HG02610 (cell line): ENCODE results near the gene ANTXR1.

Experiments
- ATAC-seq: cut with Tn5 transposase; IDR thresholded peaks from one replicate; pipeline ENCODE4 v1.9.1; 2021; ENCODE audit warnings: mild to moderate bottlenecking, moderate library complexity; ENCODE audit not compliant: unreplicated experiment

ANTXR1 gene

DNA sequence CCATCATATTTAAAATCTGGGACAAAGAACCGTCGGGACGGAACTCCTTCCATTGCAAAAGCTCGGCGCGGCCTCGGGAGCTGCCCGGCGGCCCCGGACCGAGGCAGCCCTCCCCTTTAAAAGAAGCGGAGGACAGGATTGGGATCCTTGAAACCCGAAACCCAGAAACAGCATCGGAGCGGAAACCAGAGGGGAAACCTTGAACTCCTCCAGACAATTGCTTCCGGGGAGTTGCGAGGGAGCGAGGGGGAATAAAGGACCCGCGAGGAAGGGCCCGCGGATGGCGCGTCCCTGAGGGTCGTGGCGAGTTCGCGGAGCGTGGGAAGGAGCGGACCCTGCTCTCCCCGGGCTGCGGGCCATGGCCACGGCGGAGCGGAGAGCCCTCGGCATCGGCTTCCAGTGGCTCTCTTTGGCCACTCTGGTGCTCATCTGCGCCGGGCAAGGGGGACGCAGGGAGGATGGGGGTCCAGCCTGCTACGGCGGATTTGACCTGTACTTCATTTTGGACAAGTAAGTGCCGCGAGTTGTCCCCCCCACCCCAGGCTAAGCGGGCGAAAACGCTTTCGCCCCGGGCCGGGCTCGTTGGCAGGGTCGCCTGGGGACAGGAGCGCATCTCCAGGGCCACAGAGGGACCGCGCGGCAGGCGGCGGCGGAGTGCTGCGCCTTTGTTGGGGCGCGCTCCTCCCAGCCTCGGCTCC is at the start of gene ANTXR1:
Gene ANTXR1 (plus strand): TSS at position 38 of the 698 bp plus-strand sequence. CDS start 321 bp downstream, at position 359.
- no peak for ATAC-seq

DNA sequence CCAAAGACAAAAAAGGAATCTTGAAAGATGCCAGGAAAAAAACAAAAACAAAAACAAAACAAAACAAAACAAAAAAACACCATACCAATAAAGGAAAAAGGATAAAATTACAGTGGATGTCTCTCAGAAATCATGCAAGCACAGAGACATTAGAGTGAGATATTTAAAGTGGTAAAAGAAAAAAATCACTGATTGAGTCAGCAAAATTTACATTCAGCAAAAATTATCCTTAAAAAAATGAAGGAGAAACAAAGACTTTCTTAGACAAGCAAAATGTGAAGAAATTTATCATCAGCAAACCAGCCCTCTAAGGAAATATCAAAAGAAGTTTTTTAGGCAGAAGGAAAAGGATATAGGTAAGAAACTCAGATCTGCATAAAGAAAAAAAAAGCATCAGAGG is 48.7 kb upstream of the ANTXR1 start:
- no peak for ATAC-seq

DNA sequence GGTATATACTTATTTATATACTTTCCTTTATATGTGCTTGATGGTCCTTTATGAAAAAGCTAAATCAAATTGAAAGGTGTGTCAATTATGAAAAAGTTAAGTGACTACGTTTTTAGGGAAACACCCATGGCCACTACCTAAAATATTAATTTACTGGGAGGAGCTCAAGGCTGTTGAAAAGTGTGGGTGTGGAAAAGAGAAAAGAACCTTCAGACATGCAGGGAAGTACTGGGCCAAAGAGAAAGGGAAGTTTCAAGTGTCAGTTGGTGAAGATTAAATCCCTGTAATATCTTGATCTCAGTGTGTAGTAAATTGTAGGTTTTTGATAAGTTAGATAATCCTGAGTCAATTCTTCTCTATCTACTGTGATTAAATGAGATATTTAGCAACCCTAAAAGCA is 44.8 kb upstream of the ANTXR1 start:
- no peak for ATAC-seq

DNA sequence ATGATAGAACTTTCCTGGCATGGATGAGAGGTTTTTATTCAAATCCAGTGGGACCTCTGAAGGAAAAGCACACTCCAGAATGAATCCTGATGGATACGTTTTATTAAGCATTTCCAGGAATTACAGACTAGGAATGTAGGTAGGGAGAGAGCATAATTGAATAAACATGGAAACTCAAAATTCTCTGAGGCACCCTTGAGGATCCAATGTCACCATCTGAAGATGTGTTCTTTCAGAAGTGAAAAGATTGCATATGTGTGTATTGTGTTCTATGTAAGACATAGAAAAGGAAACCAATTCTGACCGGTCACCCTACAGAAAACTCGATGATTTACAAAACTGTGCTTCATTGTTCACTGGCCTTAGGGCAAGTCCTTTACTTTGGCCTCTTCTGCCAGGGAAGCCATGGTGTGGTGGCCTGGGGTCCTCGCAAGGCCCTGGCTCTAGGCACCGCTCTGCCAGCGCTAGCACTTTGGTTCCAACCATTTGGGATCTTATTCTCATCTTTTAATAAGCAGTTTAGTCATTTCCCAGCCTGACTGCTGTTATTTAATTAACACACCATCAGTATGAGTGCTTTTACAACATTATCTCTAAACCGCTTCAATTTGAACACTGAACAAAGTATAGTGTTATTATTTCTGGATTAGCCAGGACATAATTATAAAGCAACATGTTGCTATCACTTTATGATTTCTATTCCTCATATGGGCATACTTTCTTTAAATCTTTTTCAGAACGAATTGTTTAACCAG is 43.1 kb upstream of the ANTXR1 start:
- no peak for ATAC-seq

- no peak for ATAC-seq
These were observed 42.3 kb upstream of the ANTXR1 start for GRCh38 chr2:68970566-68971265.

GRCh38 chr2:68971591-68972231 is 41.3 kb upstream of the ANTXR1 start:
- ATAC-seq: no peak

DNA sequence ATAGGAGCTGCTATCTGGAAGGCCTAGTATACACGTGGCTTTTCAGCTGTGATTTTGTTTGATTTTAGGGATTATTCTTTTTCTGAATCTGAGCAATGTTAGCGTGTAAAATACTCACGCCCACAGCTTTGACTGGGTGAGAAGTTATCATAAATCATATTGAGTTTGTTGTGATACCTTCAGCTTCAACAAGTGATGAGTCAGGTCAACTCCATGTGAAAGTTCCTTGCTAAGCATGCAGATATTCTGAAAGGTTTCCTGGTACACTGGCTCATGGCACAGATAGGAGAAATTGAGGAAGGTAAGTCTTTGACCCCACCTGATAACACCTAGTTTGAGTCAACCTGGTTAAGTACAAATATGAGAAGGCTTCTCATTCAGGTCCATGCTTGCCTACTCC is 38.7 kb upstream of the ANTXR1 start, which contains the start of gene GKN1:
Gene GKN1 (plus strand): TSS at position 386 of the 400 bp plus-strand sequence. CDS start 42 bp downstream, outside the sequence.
- no peak for ATAC-seq

- no peak for ATAC-seq
These were observed 37.9 kb upstream of the ANTXR1 start for GRCh38 chr2:68974946-68975665.

- ATAC-seq: no peak
These were observed 37.1 kb upstream of the ANTXR1 start for GRCh38 chr2:68975844-68976243.

GRCh38 chr2:68977453-68977852 is 35.5 kb upstream of the ANTXR1 start:
- ATAC-seq: no peak

- ATAC-seq: no peak
These were observed 34.9 kb upstream of the ANTXR1 start for GRCh38 chr2:68978098-68978497.

- ATAC-seq: no peak
These were observed 32.0 kb upstream of the ANTXR1 start for GRCh38 chr2:68980956-68981355.

DNA sequence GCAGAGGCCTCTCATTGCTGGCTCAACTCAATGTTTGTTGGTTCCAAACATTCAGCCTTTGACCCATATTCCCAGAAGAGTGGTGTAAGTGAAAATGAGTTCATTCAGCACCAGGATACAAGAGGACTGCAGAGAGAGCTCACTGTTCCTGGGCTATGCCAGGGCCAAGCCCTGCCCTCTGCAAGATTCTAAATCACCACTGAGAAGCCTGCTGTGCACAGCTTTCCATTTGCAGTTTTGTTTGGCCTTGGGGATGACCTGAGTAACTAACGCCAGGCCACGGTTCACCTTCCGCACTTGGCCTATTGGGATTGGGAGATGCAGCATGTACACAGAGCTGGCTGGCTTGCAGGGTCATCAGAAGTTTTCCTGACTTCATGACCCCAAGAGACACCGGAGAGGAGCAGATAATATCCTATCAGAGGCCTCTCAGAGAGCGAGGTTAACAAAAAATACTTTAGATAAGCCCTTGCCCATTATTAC is 25.9 kb upstream of the ANTXR1 start:
- ATAC-seq: no peak

- no peak for ATAC-seq
These were observed 23.9 kb upstream of the ANTXR1 start for GRCh38 chr2:68989035-68989434.

- ATAC-seq: no peak
These were observed 20.6 kb upstream of the ANTXR1 start for GRCh38 chr2:68992341-68992740.

DNA sequence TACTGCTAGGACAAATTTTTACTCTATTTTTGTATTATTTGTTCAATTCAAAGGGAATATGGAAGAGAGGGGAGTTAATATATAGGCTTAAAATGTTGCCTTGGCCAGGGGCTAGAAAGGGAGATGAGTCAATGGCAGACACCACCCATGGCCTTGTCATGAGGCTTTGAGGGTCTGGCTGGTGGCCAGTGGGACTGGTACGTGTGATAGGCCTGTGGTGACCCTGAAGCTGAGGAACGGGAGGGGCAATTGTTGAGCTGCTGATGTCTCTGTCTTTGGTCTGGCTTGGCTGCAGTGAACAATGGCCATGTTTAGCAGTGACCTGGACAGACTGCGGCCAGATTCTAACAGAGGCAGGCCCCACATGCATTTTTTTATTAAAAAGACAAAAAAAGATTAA is 20.0 kb upstream of the ANTXR1 start:
- no peak for ATAC-seq

DNA sequence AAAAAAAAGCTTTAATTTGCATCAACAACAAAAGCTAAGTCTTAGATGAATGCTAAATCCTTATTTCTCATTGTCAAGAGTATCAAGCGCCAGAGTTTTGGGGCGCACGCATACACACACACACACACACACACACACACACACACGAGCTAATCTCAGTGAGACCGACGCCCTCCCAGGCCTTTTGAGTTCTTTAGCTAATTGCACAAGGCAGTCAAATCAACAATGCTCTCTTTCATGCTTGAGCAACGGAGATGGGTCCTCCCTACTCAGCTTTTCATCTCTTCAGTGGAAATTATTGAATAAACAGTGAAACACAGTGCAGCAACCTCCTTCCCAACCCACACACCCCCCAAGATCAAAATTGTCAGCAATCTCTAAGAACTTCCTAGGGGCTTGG is 19.3 kb upstream of the ANTXR1 start:
- no peak for ATAC-seq

DNA sequence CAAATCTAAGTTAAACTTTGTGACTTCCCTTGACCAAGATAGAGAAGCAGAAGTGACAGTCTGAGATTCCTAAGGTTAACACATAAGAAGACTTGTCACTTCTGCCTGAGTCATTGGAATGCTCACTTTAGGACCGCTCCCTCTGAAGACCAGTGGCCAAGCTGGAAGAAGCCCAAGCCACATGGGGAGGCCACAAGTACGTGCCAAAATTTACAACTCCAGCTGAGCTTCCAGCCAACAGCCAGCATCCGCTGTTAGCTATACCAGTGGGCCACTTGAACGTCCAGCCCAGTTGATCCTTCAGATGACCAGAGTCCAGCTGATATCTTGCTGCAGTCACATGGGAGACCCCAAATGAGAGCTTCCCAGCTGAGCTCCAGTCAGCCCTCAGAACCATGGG is 18.1 kb upstream of the ANTXR1 start:
- no peak for ATAC-seq

DNA sequence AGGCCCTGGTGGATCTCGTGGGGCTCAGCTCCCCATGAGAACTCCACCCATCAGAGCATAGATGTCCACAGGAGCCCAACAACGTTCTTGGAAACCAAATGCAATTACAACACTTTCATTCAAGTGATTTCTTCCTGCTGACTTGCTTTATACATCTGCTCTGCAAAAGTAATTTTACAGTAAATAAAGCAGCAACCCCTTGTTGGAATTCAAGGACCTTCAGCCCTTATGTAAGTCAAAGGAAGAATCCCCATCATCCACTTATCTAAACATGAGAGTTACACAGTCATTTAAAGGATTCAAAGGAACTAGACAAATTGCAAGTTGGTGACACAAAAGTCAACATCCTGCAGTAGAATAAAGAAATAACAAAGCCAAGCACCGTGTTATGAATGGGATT is 17.1 kb upstream of the ANTXR1 start:
- ATAC-seq: no peak

DNA sequence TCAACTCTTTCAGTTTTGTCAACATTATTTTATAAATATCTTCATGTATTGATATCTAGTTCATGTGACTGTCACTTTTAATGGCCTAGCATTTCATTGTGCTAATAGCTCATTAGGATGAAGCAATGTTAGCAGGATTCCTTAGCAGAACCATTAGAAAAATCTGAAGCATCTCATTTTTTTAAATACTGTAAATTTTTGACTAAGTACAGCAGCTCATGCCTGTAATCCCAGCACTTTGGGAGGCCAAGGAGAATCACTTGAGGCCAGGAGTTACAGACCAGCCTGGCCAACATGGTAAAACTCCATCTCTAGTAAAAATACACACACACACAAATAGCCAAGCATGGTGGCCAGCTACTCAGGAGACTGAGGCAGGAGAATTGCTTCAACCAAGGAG is 15.6 kb upstream of the ANTXR1 start:
- no peak for ATAC-seq
